ENCODE data around the gene LDLRAD4.

DNA sequence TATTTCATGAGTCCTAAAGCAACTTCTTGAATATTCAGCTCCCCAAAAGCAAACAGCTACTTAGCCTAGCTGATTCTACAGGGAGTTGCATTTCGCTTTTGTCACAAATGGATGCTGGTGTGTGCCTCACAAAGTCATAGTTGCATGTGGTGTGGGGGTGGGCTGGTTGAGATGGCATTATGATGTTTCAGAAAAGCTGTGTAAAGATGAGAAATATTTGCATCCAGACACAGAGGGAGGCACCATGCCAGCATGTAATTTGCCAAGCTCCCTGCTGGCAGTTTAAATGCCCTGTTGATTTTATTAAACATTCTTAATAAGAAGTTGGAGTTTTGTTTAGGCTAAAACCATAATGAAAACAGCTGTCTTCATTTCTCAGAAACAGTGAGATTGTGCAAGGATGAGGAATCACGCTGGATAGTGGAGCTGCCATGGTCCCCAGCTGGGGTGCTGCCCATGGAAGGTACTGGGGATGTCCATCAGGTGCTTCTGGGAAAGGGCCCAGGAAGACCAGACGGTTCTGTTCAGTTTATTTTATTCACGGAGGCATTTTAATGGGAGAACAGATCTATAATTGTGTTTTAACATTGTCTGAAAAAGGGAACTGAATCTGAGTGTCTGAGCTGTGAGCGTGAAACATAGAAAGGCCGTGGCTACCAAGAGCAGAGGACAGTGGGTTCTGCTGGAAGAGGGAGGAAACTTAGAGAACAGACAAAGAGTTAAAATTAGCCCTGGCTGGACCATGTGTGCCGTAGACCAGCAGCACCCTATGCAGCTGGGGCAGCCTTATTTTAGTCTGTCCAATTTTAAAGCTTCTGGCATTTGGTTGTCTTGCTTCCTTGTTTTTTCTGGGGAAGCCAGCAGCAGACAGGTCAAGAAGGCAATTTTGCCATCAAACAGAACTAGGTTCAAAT is 330.7 kb downstream of the LDLRAD4 start:
- TF ChIP-seq TAF1 (IDR thresholded peaks at IDR 0.05; ENCODE audit: control insufficient read depth, extremely low read depth, insufficient read depth, low read length, severe bottlenecking) = no peak
- TF ChIP-seq POLR2A (conservative IDR thresholded peaks at IDR 0.05) = no peak
- TF ChIP-seq SP1 (CRISPR knock-in tag; IDR thresholded peaks at IDR 0.05) = no peak
- no peak for TF ChIP-seq HNRNPLL (IDR thresholded peaks at IDR 0.05; ENCODE audit: low read depth, low read length, poor library complexity, severe bottlenecking)
- TF ChIP-seq KDM1A (IDR thresholded peaks at IDR 0.05) = no peak
- TF ChIP-seq POLR3A (IDR thresholded peaks at IDR 0.05; ENCODE audit: borderline replicate concordance, extremely low read depth, insufficient read depth, insufficient read length) = no peak
- no peak for TF ChIP-seq SMC3 (conservative IDR thresholded peaks at IDR 0.05; ENCODE audit: insufficient read depth, low read depth, low read length)
- TF ChIP-seq RFX5 (IDR thresholded peaks at IDR 0.05; ENCODE audit: low read depth, low read length) = no peak
- TF ChIP-seq, protein P1, sequence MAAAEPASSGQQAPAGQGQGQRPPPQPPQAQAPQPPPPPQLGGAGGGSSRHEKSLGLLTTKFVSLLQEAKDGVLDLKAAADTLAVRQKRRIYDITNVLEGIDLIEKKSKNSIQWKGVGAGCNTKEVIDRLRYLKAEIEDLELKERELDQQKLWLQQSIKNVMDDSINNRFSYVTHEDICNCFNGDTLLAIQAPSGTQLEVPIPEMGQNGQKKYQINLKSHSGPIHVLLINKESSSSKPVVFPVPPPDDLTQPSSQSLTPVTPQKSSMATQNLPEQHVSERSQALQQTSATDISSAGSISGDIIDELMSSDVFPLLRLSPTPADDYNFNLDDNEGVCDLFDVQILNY (CRISPR knock-in tag; IDR thresholded peaks at IDR 0.05) = no peak

Measured in K562 (cell line).